WTC11 (cell line): ENCODE measurements around the gene CFAP161. TPM values are rescaled to one million over a fixed set of nuclear protein-coding genes. Genes with fewer than 3 reads are reported as not detected.

ENCODE experiments used
- ATAC-seq: fragments of 200-7000 bp; cut with Tn5 transposase; 2 replicates; pipeline ENCODE4 v1.10.0; 2021; ENCODE audit warnings: mild to moderate bottlenecking, moderate library complexity
- Bru-seq: library from RNA; stranded (reverse); fragments of 400-500 nt; gene quantifications from one replicate; lab custom pipeline; 2021; lab: Mats Ljungman, UMichigan
- CTCF ChIA-PET: fragments of 300-600 bp; sonication (Branson Sonifier 250); formaldehyde crosslinking; loops from one replicate; lab custom pipeline; 2021; ENCODE audit warnings: antibody characterized with exemption; lab: Charles Lee
- POLR2A ChIA-PET: fragments of 350-600 bp; sonication (Branson Sonifier 250); formaldehyde crosslinking; loops from one replicate; lab custom pipeline; 2021; ENCODE audit warnings: antibody characterized with exemption; lab: Charles Lee
- DNase-seq: peaks from one replicate; pipeline ENCODE4 v3.0.0; 2021; ENCODE audit warnings: low spot score
- H3K27ac Mint-ChIP-seq: 2 replicates; pipeline ENCODE4 v1.8.0; 2021; ENCODE audit warnings: mixed read lengths
- H3K27me3 Mint-ChIP-seq: 2 replicates; pipeline ENCODE4 v1.8.0; 2021; ENCODE audit warnings: low read depth, mild to moderate bottlenecking, moderate library complexity, mixed read lengths
- H3K36me3 Mint-ChIP-seq: 2 replicates; pipeline ENCODE4 v1.8.0; 2021; ENCODE audit warnings: mixed read lengths
- H3K4me1 Mint-ChIP-seq: 2 replicates; pipeline ENCODE4 v1.8.0; 2022; ENCODE audit warnings: mixed read lengths
- H3K4me3 Mint-ChIP-seq: 2 replicates; pipeline ENCODE4 v1.8.0; 2021; ENCODE audit warnings: mild to moderate bottlenecking, moderate library complexity, mixed read lengths
- H3K9me3 Mint-ChIP-seq: 2 replicates; pipeline ENCODE4 v1.8.0; 2021; ENCODE audit warnings: mixed read lengths
- ATF1 ChIP-seq: sonication (generic); formaldehyde crosslinking; IDR thresholded peaks from 2 replicates; pipeline ENCODE4 v1.8.1; 2023; ENCODE audit warnings: mild to moderate bottlenecking, moderate library complexity, missing genetic modification reagents
- CREM ChIP-seq: sonication (generic); formaldehyde crosslinking; IDR thresholded peaks from 2 replicates; pipeline ENCODE4 v1.8.1; 2022; ENCODE audit warnings: mild to moderate bottlenecking, missing genetic modification reagents, moderate library complexity
- ETV6 ChIP-seq: sonication (generic); formaldehyde crosslinking; IDR thresholded peaks from 2 replicates; pipeline ENCODE4 v1.8.1; 2022; ENCODE audit warnings: mild to moderate bottlenecking, missing genetic modification reagents
- GTF2I ChIP-seq: fragments of 250-450 bp; sonication (Bioruptor Pico); conservative IDR thresholded peaks from 2 replicates; pipeline ENCODE4 v1.4.0; 2021; ENCODE audit warnings: mild to moderate bottlenecking
- NFE2L1 ChIP-seq: sonication (generic); formaldehyde crosslinking; IDR thresholded peaks from 2 replicates; pipeline ENCODE4 v1.8.1; 2023; ENCODE audit warnings: missing genetic modification reagents
- NFYB ChIP-seq: sonication (generic); formaldehyde crosslinking; conservative IDR thresholded peaks from 2 replicates; pipeline ENCODE4 v1.8.0; 2022; ENCODE audit warnings: low read depth, missing genetic modification reagents
- TP53 ChIP-seq: sonication (generic); formaldehyde crosslinking; IDR thresholded peaks from 2 replicates; pipeline ENCODE4 v1.8.1; 2023; ENCODE audit warnings: mild to moderate bottlenecking, missing genetic modification reagents
- long read RNA-seq, 3 experiments: library from RNA in 1 of 3; library from capped mRNA in 1 of 3; library from polyadenylated mRNA in 1 of 3; unstranded in 2 of 3; stranded (forward) in 1 of 3; transcript quantifications; one replicate each; pipeline ENCODE4 v2.0.0, GENCODE V29; 2021
- total RNA-seq: library from RNA; stranded (reverse); gene quantifications from 3 replicates; pipeline ENCODE4 v1.2.3, GENCODE V29; 2021
- TF ChIP-seq, protein P1 (sequence below): sonication (generic); formaldehyde crosslinking; IDR thresholded peaks from 2 replicates; pipeline ENCODE4 v1.8.0; 2022; ENCODE audit warnings: missing genetic modification reagents
- TF ChIP-seq, protein P2 (sequence below): sonication (generic); formaldehyde crosslinking; IDR thresholded peaks from 2 replicates; pipeline ENCODE4 v1.8.0; 2022; ENCODE audit warnings: mild to moderate bottlenecking, missing genetic modification reagents
- TF ChIP-seq, protein P3 (sequence below): sonication (generic); formaldehyde crosslinking; IDR thresholded peaks from 2 replicates; pipeline ENCODE4 v1.8.0; 2022; ENCODE audit warnings: mild to moderate bottlenecking, missing genetic modification reagents
- TF ChIP-seq, protein P4 (sequence below): sonication (generic); formaldehyde crosslinking; IDR thresholded peaks from 2 replicates; pipeline ENCODE4 v1.8.1; 2022; ENCODE audit warnings: low read depth, mild to moderate bottlenecking, moderate library complexity, missing genetic modification reagents, borderline replicate concordance

The CFAP161 gene, protein sequence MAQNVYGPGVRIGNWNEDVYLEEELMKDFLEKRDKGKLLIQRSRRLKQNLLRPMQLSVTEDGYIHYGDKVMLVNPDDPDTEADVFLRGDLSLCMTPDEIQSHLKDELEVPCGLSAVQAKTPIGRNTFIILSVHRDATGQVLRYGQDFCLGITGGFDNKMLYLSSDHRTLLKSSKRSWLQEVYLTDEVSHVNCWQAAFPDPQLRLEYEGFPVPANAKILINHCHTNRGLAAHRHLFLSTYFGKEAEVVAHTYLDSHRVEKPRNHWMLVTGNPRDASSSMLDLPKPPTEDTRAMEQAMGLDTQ
- total RNA-seq (not detected in 3 replicates), Bru-seq, nascent RNA (percentile 3 among the genes with signal in this experiment)
- long read RNA-seq, experiment 1, partial matches to known transcripts: 0 of 1 reads
- long read RNA-seq, experiment 1, other reads (novel, unspliced or antisense): 1 of 1 reads
- long read RNA-seq, experiment 2, partial matches to known transcripts: 0 of 2 reads
- long read RNA-seq, experiment 2, other reads (novel, unspliced or antisense): 2 of 2 reads
- long read RNA-seq, experiment 3: 0 reads

DNA sequence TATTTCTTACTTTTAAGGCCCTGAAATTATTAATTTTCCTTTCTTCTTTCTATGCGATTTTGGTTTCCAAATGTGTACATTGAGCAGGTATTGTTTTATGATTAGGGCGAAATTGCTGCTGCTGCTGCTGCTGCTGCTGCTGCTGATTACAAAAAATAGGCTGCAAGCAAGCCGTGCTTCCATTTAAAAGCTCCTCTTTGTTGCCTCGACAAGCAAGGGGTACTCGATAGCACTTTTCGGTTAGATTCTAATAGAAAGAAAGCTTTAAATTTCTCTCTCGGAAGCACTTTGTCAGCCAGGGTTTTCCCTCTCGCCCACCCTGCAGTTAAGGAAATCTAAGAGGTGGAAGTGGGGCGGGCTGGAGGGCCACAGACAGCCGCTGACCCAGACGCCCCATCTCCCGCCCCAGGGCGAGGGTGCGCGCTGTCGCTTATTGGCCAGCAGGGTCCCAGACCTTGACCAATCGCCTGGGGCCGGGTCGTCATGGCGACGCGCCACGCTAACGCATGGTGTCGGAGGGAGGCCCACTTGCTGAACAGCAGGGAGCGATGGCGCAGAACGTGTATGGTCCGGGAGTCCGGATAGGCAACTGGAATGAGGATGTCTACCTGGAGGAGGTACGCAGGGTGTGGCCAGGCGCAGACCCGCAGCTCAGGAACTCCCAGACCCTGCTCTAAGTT, at the start of gene CFAP161:
TSS of gene CFAP161 (plus strand) at position 489 of the 680 bp plus-strand sequence. CDS start at position 549, 60 bp downstream.
- Mint-ChIP-seq H3K36me3 (no peaks in the 10 kb centered on the region), H3K4me1 (peaks cover 7% of the 10 kb centered on the region), H3K27me3 (peaks cover 54% of the 10 kb centered on the region), H3K27ac (no peak within 1 kb of the TSS), H3K9me3 (peaks cover 11% of the 10 kb centered on the region)
- ATAC-seq (peak; percentile 100), DNase-seq (peak; percentile 95)
- ChIA-PET POLR2A (no interaction called here), CTCF (interaction anchor here (0.7 to 2.6 kb wide), 3 partner anchors 18 to 132 kb away, joined by 3 to 13 read pairs (median 3); no protein-coding TSS in a partner anchor)
- TF ChIP-seq CREM (CRISPR knock-in tag) (0 out of 2 replicates have a peak, but pooled peaks have one; percentile 30), NFYB (CRISPR knock-in tag) (peak; percentile 77), NFE2L1 (CRISPR knock-in tag) (no peak), TP53 (CRISPR knock-in tag) (no peak), ETV6 (CRISPR knock-in tag) (peak; percentile 58; the same call in 1 of the 2 replicates)
- TF ChIP-seq, protein P1, sequence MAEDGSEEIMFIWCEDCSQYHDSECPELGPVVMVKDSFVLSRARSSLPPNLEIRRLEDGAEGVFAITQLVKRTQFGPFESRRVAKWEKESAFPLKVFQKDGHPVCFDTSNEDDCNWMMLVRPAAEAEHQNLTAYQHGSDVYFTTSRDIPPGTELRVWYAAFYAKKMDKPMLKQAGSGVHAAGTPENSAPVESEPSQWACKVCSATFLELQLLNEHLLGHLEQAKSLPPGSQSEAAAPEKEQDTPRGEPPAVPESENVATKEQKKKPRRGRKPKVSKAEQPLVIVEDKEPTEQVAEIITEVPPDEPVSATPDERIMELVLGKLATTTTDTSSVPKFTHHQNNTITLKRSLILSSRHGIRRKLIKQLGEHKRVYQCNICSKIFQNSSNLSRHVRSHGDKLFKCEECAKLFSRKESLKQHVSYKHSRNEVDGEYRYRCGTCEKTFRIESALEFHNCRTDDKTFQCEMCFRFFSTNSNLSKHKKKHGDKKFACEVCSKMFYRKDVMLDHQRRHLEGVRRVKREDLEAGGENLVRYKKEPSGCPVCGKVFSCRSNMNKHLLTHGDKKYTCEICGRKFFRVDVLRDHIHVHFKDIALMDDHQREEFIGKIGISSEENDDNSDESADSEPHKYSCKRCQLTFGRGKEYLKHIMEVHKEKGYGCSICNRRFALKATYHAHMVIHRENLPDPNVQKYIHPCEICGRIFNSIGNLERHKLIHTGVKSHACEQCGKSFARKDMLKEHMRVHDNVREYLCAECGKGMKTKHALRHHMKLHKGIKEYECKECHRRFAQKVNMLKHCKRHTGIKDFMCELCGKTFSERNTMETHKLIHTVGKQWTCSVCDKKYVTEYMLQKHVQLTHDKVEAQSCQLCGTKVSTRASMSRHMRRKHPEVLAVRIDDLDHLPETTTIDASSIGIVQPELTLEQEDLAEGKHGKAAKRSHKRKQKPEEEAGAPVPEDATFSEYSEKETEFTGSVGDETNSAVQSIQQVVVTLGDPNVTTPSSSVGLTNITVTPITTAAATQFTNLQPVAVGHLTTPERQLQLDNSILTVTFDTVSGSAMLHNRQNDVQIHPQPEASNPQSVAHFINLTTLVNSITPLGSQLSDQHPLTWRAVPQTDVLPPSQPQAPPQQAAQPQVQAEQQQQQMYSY: 0 out of 2 replicates have a peak, but pooled peaks have one; percentile 13
- TF ChIP-seq, protein P2, sequence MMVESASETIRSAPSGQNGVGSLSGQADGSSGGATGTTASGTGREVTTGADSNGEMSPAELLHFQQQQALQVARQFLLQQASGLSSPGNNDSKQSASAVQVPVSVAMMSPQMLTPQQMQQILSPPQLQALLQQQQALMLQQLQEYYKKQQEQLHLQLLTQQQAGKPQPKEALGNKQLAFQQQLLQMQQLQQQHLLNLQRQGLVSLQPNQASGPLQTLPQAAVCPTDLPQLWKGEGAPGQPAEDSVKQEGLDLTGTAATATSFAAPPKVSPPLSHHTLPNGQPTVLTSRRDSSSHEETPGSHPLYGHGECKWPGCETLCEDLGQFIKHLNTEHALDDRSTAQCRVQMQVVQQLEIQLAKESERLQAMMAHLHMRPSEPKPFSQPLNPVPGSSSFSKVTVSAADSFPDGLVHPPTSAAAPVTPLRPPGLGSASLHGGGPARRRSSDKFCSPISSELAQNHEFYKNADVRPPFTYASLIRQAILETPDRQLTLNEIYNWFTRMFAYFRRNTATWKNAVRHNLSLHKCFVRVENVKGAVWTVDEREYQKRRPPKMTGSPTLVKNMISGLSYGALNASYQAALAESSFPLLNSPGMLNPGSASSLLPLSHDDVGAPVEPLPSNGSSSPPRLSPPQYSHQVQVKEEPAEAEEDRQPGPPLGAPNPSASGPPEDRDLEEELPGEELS: peak; percentile 51; the same call in 1 of the 2 replicates
- TF ChIP-seq, protein P3, sequence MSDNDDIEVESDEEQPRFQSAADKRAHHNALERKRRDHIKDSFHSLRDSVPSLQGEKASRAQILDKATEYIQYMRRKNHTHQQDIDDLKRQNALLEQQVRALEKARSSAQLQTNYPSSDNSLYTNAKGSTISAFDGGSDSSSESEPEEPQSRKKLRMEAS: peak; percentile 40; the same call in 1 of the 2 replicates
- TF ChIP-seq, all 79 proteins: peak for 6
- H3K4me3 Mint-ChIP-seq: peak within 1 kb of the TSS; percentile 76

DNA sequence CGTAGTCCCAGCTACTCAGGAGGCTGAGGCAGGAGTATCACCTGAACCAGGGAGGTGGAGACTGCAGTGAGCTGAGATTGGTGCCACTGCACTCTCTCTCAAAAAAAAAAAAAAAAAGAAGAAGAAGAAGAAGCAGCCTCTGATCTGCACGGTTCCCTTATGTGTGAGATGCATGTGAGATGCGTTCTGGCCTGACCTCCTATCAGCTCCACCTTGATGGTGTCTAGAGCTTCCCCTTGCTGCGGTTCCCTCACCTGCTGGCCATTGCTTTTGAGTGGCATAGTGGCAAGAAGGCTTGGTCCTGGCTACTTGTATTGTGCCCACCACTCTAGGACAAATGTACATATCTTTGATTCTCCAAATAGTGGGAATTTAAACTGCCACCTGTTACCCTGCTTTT, 49.4 kb upstream of the CFAP161 start:
- H3K4me3 Mint-ChIP-seq: no peak overlapping the region
- no peak for DNase-seq
- H3K27me3 Mint-ChIP-seq: no peaks in the 10 kb centered on the region; the same call in 1 of the 2 replicates
- CTCF ChIA-PET: no interaction called here
- TF ChIP-seq, protein P2: no peak
- TF ChIP-seq, protein P4, sequence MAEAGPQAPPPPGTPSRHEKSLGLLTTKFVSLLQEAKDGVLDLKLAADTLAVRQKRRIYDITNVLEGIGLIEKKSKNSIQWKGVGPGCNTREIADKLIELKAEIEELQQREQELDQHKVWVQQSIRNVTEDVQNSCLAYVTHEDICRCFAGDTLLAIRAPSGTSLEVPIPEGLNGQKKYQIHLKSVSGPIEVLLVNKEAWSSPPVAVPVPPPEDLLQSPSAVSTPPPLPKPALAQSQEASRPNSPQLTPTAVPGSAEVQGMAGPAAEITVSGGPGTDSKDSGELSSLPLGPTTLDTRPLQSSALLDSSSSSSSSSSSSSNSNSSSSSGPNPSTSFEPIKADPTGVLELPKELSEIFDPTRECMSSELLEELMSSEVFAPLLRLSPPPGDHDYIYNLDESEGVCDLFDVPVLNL (CRISPR knock-in tag): no peak
- TF ChIP-seq ATF1 (CRISPR knock-in tag) (no peak), GTF2I (CRISPR knock-in tag) (no peak)
- POLR2A ChIA-PET: no interaction called here
- no peak overlapping the region for H3K27ac Mint-ChIP-seq
- H3K36me3 Mint-ChIP-seq: no peaks in the 10 kb centered on the region
- peaks cover 8% of the 10 kb centered on the region; the same call in 1 of the 2 replicates for H3K9me3 Mint-ChIP-seq
- no peak for ATAC-seq
- no peaks in the 10 kb centered on the region for H3K4me1 Mint-ChIP-seq
